Parathyroid adenoma (tissue), 2 donors: Measurements from ENCODE around the gene SERPINE1.
A peak's percentile ranks its signal among the peaks of the same experiment; 100 is the strongest.

Source experiments
- H2AFZ ChIP-seq: fragments of 300-600 bp; sonication (generic); one replicate; pipeline ENCODE4 v1.7.0; 2017; ENCODE audit warnings: antibody characterized with exemption, mild to moderate bottlenecking
- H3K27ac ChIP-seq: fragments of 300-600 bp; sonication (generic); one replicate; pipeline ENCODE4 v1.7.0; 2017
- H3K27me3 ChIP-seq: fragments of 300-600 bp; sonication (generic); one replicate; pipeline ENCODE4 v1.7.0; 2017; ENCODE audit warnings: low read length; ENCODE audit not compliant: control insufficient read depth, insufficient read depth
- H3K36me3 ChIP-seq: fragments of 300-600 bp; sonication (generic); one replicate; pipeline ENCODE4 v1.7.0; 2017; ENCODE audit warnings: low read length; ENCODE audit not compliant: control insufficient read depth, insufficient read depth
- H3K4me1 ChIP-seq: fragments of 300-600 bp; sonication (generic); one replicate; pipeline ENCODE4 v1.7.0; 2017; ENCODE audit warnings: control low read depth
- H3K4me2 ChIP-seq: fragments of 300-600 bp; sonication (generic); one replicate; pipeline ENCODE4 v1.7.0; 2017; ENCODE audit warnings: low read length
- H3K4me3 ChIP-seq: fragments of 300-600 bp; sonication (generic); one replicate; pipeline ENCODE4 v1.7.0; 2017; ENCODE audit warnings: low read depth, low read length
- H3K79me2 ChIP-seq: fragments of 300-600 bp; sonication (generic); one replicate; pipeline ENCODE4 v1.7.0; 2017; ENCODE audit warnings: control low read depth
- H3K9ac ChIP-seq: fragments of 300-600 bp; sonication (generic); one replicate; pipeline ENCODE4 v1.7.0; 2017; ENCODE audit warnings: mild to moderate bottlenecking
- H3K9me3 ChIP-seq: fragments of 300-600 bp; sonication (generic); one replicate; pipeline ENCODE4 v1.7.0; 2017; ENCODE audit warnings: low read length; ENCODE audit not compliant: control insufficient read depth
- TF ChIP-seq, protein P1 (sequence below): fragments of 300-600 bp; sonication (generic); IDR thresholded peaks from one replicate; pipeline ENCODE4 v1.7.0; 2017; ENCODE audit warnings: antibody characterized with exemption, mild to moderate bottlenecking
- donor health status: primary hyperparathyroidism.

The SERPINE1 gene

DNA sequence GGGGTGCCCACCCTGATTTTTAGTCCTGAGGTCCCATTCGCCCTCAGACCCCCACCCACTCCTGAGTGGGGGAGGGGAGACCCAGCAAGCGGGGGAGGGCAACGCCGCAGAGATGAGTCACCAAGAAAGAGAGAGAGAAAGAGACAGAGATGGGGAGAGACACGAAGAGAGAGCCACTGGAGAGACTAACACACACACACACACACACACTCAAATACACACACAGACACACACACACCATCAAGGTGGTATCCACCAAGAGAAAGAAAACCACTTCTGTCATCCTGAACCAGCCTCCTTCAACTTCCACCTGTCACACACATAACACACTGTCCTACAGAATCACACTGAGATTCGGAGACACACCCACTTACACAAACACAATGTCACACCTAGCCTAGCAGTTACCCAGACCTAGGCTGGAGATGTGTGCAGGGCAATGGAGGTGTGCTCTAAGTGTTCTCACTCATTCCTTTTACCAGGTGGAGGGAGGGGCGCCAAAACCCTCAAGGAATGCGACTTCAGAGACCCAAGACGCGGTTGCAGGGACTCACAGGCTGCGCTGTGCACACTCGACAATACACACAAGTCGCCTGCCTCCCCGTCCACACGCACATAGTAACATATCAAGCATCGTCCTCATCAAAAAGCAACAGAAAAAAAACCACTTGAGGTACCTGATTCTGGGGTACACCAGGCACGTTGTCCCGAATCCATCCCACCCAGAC is 42.4 kb downstream of the SERPINE1 start:
- Histone ChIP-seq H3K27me3 (peaks cover 30% of the 10 kb centered on the region), H3K79me2 (no peaks in the 10 kb centered on the region), H3K4me1 (peaks cover 24% of the 10 kb centered on the region), H2AFZ (no peak overlapping the region), H3K9me3 (no peaks in the 10 kb centered on the region), H3K9ac (no peak overlapping the region), H3K4me2 (no peak overlapping the region), H3K4me3 (no peak overlapping the region), H3K36me3 (no peaks in the 10 kb centered on the region), H3K27ac (no peak overlapping the region)
- TF ChIP-seq, protein P1, sequence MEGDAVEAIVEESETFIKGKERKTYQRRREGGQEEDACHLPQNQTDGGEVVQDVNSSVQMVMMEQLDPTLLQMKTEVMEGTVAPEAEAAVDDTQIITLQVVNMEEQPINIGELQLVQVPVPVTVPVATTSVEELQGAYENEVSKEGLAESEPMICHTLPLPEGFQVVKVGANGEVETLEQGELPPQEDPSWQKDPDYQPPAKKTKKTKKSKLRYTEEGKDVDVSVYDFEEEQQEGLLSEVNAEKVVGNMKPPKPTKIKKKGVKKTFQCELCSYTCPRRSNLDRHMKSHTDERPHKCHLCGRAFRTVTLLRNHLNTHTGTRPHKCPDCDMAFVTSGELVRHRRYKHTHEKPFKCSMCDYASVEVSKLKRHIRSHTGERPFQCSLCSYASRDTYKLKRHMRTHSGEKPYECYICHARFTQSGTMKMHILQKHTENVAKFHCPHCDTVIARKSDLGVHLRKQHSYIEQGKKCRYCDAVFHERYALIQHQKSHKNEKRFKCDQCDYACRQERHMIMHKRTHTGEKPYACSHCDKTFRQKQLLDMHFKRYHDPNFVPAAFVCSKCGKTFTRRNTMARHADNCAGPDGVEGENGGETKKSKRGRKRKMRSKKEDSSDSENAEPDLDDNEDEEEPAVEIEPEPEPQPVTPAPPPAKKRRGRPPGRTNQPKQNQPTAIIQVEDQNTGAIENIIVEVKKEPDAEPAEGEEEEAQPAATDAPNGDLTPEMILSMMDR, result no peak

DNA sequence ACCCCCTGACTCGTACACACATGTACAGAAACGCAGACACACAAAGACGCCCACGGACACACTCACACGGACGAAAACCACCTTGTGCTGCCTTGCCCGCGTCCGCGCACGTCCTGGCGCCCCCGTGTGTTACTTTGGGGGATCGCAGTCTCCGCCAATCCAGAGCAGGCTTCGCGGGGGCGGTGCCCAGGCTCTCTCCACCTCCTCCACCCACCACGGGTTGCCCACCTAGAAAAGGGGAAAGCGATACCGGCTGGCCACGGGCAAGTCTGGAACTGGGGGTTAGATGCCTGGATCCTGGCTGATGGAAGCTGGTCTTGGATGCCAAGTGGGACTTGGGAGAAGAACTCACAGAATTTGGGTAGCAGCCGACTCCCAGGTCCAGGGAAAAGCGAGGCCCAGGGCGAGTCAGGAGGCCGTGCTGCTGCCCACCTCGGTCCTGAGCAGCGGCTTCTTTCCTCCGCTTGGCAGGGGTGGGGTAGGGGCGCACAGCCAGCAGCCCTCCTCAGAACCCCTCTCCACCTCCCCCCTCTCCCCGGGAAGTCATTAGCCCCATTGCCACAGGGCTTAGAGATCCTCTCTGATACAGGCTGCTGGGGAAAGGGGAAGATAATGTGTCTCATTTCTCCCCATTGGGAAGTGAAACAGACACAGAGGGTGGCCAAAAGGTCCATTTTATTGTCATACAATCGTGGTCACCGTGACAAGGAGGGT is 43.1 kb downstream of the SERPINE1 start:
- no peak overlapping the region for H3K9ac ChIP-seq
- H3K4me2 ChIP-seq, result no peak overlapping the region
- no peak overlapping the region for H2AFZ ChIP-seq
- H3K4me3 ChIP-seq, result no peak overlapping the region
- no peaks in the 10 kb centered on the region for H3K79me2 ChIP-seq
- no peak overlapping the region for H3K27ac ChIP-seq
- H3K4me1 ChIP-seq, result peaks cover 18% of the 10 kb centered on the region
- TF ChIP-seq, protein P1, result peak; percentile 91
- no peaks in the 10 kb centered on the region for H3K36me3 ChIP-seq
- H3K9me3 ChIP-seq, result no peaks in the 10 kb centered on the region
- H3K27me3 ChIP-seq, result peaks cover 34% of the 10 kb centered on the region

DNA sequence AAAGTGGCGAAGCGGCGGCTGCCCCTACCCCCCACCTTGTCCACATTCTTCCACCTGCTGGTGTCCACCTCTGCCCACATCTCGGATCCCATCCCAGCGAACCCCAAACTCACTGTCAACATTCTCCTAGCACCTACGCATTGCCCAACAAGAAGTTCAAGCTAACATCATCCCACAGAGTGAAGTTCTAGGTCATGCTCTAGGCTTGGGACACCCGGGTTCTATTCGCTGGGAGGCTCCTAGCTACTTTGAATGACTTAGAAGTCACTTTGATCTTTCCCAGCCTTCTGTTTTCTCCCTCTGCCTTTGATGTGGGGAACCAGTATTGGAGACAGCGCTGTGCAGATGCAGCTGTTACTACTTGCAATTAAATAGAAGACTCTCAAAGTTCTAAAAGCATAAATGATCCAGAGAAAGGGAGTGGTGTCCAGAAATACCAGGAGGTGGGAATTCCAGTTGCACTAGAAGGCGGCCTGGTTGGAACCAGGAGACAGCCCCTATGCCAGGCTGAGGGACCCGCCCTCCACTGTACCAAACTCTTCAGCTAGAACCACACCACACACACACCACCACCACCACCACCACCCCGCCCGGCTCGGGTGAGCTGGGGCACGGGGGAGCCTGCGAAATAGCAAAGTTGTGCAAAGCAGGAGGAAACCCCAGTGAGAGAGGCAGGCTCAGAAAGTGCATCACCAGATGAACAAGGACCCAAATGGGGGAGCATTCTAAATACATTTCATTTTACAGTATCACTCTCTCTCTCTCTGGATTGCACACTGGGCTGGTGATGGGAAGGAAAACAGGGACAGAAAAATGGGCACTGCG is 43.9 kb downstream of the SERPINE1 start:
- H3K9ac ChIP-seq, result no peak overlapping the region
- no peaks in the 10 kb centered on the region for H3K79me2 ChIP-seq
- H3K9me3 ChIP-seq, result no peaks in the 10 kb centered on the region
- H3K4me3 ChIP-seq, result no peak overlapping the region
- H2AFZ ChIP-seq, result no peak overlapping the region
- H3K36me3 ChIP-seq, result no peaks in the 10 kb centered on the region
- H3K4me2 ChIP-seq, result no peak overlapping the region
- no peak overlapping the region for H3K27ac ChIP-seq
- TF ChIP-seq, protein P1, result no peak
- H3K27me3 ChIP-seq, result peaks cover 34% of the 10 kb centered on the region
- peaks cover 14% of the 10 kb centered on the region for H3K4me1 ChIP-seq

DNA sequence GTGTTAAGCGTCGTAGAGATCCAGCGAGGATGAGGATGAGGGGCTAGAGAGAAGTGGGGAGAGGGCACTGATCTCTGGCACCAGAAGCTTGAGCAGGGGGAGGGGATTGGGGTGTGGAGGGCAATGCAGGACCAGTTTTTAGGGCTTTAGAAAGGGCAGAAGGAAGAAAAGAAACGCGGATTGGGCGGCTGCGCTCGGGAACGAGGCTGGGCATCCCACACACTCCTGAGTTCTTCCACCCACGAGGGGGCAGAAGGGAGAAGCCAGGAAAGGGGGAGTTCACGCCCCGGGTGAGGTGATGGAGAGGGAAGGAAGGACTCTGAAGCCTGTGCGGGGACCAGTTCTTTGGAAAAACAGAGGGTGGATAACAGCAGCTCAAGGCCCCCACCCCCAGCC is 44.5 kb downstream of the SERPINE1 start:
- Histone ChIP-seq H3K9me3 (no peaks in the 10 kb centered on the region), H3K36me3 (no peaks in the 10 kb centered on the region), H2AFZ (no peak overlapping the region)

More for the DNA sequence above, 44.5 kb downstream of the SERPINE1 start:
- Histone ChIP-seq H3K4me1 (peaks cover 12% of the 10 kb centered on the region), H3K9ac (no peak overlapping the region), H3K79me2 (no peaks in the 10 kb centered on the region), H3K4me2 (no peak overlapping the region), H3K27me3 (peaks cover 34% of the 10 kb centered on the region), H3K27ac (no peak overlapping the region), H3K4me3 (no peak overlapping the region)
- TF ChIP-seq, protein P1, result peak; percentile 10
